CD4-positive, alpha-beta T cell treated with Interferon alpha-2 for 1 hour (primary cell): Measurements from ENCODE around the gene TDRD9.

Source experiments
- DNase-seq, 2 donors: peaks; one replicate each; pipeline ENCODE4 v3.0.0-alpha.2; 2020 to 2022

The TDRD9 gene

DNA sequence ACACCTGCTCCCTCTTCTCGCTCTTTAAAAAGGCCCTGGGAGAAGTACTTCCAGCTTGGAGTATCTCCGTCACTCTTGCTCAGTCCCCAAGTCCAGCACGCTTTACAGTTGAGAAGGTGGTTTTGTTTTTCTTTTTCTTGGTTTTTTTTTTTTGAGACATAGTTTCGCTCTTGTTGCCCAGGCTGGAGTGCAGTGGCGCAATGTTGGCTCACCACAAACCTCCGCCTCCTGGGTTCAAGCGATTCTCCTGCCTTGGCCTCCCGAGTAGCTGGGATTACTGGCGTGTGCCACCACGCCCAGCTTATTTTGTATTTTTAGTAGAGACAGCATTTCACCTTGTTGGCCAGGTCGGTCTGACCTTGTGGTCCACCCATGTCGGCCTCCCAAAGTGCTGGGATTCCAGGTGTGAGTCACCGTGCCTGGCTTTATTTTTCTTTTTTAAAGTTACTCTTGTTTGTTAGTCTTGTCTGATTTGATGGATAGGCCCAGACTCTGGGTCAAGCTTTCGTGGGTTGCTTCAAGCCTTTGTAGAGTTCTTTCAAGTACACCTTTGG is 1.9 kb downstream of the TDRD9 start:
- no peak for DNase-seq

DNA sequence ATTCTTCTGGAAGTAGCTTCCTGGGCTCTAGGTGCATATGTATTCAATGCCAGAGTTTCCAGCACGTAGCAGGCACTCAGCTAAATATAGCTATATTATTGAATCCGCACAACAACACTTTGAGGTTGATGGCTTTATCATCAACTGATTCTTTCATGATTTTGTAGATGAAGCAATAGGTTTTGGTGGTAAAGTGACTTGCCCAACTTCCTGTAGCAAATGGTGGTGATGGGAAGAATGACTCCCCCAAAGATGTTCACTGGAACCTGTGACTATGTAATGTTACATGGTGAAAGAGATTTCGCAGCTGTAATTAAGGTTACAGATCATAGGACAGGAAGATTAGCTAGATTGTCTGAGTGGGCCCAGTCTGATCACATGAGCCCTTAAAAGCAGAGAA is 3.2 kb downstream of the TDRD9 start:
- DNase-seq: no peak

DNA sequence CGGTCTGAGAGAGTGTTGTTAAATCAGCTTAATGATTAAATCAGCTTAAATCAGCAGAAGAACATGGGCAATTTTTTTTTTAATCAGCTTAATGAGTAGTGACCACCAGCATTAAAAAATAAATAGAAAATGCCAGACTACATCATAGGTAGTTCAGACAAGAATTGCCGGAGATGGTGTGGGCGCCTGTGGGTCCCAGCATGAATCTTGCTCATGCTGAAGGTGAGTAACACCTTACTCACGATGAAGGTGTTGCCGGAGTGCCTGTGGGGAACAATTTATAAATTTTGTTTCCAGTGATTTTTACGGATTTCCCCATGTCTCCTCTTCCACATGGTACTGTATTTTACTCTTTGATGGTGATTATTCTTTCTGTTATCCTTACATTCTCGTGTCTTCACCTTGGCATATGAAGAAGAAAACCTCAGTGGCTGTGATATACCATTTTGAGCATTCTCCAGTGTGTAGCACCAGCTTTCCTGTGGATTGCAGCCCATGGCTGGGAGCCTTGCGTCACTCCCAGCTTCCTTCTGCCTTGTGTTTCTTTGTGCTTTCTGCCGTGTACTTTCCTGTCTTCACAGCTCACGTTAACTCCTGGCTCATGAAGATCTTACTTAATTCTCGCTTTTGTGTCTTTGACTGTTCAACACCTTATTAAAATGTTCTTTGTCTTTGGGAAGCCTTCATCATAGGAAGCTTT is 4.7 kb downstream of the TDRD9 start:
- DNase-seq: no peak

- no peak for DNase-seq
Measured at GRCh38 chr14:103935102-103935501, 6.8 kb downstream of the TDRD9 start.

DNA sequence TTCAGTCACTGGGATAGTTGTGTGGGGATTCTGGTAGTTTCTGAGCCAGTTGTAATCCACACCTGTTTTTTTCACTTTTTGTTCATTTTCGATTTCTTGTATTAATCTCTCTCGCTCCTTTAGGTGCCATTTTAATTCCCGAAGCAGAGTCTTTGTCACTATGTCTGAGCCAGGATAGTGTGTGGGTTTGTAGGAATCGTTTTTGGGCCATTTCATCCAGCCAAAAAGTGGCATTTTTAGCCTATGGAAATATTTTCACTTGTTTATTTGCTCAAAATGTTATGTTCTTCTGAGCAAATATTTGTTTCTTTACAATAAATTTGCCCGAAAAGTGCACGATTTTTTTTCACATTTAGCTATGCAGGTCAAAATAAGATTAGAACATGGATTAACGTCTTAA is 13.2 kb downstream of the TDRD9 start:
- no peak for DNase-seq

- no peak for DNase-seq
Measured at GRCh38 chr14:103941973-103942736, 13.9 kb downstream of the TDRD9 start, which contains the start of gene RD3L. TSS of gene RD3L (minus strand) at chr14:103942529. CDS start at chr14:103941695, 834 bp downstream.

- no peak for DNase-seq
Measured at GRCh38 chr14:103943673-103944072, 15.4 kb downstream of the TDRD9 start.

- DNase-seq: no peak
Measured at GRCh38 chr14:103946975-103947374, 18.7 kb downstream of the TDRD9 start.

GRCh38 chr14:103948442-103948841 is 20.2 kb downstream of the TDRD9 start:
- DNase-seq: no peak

- no peak for DNase-seq
Measured at GRCh38 chr14:103949131-103949790, 21.0 kb downstream of the TDRD9 start.

DNA sequence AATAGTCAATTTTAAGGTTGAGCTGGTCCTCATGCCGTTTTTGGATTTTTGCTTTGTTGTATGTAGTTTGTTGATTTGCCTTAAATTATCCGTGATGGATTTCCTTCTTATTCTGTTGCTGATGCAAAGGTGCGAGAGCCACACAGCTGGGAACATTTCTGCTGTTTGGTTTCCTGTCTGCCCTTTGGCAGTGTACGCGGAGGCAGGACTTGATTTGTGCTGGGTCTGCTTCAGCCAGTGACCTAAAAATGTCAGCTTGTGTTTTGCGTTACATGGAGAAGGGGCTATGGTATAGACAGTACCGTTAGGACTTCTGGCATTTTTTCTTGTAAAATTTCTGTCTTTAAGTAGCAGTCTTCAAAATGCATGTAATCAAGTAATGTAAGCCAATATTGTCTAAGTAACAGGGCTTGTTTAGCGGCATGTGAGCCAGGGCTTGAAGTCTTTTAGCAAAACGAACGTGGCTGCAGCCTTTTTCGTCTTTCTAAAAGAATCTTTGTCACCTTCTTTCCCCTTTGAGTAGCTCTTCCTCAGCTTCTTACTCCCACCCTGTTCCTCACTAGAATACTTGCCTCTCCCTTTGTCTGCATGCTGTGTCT is 32.3 kb downstream of the TDRD9 start:
- DNase-seq: no peak

DNA sequence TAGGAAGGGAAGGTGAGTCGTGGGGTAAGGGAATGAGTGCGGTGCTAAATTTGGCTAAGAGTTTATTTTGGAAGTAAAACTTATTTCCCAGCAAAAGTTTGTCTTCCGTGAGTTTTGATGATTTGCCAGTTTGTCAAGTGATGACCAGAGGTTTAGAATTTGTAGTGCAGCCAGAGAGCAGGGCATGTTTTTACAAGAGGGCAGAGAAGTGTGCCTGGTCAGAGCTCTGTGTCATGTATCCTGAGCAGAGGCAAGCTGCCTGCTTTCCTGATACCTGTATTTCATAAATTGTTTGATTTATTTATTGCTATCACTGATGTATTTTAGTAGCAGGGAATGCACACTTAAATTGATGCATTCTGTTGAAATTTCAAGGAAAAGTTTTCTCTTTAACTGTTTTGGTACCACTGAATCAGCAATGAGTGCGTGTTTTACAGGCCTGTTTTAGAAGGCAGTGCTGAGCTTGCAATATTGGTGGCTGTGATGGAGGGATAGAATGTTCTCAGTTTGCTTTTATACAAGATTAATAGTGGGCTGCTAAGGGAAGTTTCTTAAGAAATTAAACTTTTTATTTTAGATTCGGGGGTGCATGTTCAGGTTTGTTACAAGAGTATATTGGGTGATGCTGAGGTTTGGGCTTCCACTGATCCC is 33.8 kb downstream of the TDRD9 start:
- DNase-seq: no peak

DNA sequence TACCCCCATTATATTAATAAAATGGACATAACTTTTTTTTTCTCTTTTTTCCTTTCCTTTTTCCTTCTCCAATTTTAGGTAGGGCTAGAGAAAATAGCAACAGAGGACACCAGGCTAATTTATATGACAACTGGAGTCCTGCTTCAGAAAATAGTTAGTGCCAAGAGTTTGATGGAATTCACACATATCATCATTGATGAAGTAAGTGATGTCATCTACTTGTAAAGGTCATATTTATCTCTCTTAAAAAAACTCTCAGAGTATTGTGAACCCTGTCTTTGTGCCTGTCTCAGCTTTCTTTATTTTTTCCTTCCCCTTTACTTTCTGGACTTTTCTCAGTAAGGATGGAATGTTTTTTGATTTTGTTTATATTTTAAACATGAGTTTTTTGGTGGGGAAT is 38.4 kb downstream of the TDRD9 start:
- no peak for DNase-seq

DNA sequence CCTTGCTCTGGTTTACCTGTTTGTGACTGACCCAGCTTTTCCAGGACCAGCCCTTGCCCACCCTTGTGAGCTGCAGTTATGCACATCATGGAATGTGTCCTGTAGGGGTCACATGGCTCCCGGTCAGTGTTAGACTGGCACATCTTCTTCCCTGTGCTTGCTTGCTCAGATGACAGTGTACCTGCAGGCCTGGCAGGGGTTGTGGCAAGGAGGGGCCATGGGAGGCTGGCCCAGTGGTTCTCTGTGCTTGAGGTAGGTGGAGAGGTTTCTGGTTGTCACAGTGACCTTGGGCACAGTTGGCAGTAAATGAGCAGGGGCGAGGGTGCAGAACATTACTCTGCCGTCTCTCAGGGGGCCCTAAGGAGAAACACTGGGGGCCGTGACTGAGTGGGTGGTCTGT is 41.7 kb downstream of the TDRD9 start:
- no peak for DNase-seq

DNA sequence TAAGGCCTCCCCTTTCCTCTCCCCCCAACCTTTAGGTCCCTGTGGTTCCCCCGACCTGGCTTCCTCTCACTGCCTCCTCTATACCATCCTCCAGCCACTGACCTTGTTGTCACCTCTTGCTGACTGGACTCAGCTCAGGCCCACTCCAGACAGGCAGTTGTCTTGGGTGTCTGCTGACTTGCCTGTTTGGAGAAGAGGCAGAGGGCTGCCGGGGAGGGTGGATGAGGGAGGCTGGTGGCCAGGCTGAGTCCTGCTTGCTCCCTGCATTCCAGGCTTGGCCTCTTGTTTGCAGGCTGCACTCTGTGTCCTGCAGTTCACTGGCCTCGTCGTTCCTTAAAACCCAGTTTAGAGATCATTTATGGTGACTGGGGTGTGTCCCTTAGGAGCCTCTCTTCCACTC is 45.1 kb downstream of the TDRD9 start:
- no peak for DNase-seq

DNA sequence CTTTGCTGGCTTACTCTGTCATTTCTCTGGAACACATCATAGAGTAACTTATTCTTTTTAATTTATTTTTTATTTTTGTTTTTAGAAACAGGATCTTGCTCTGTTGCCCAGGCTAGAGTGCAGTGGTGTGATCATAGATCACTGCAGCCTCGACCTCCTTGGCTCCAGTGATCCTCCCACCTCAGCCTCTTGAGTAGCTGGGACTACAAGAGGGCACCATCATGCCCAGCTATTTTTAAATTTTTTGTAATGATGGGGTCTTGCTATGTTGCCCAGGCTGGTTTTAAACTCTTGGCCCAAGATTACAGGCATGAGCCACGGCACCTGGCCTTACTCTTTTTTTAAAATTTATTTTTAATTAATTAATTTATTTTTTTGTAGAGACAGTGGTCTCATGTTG is 46.3 kb downstream of the TDRD9 start:
- no peak for DNase-seq

GRCh38 chr14:103980623-103981238 is 52.5 kb downstream of the TDRD9 start:
- DNase-seq: peak; percentile 2 to 5

DNA sequence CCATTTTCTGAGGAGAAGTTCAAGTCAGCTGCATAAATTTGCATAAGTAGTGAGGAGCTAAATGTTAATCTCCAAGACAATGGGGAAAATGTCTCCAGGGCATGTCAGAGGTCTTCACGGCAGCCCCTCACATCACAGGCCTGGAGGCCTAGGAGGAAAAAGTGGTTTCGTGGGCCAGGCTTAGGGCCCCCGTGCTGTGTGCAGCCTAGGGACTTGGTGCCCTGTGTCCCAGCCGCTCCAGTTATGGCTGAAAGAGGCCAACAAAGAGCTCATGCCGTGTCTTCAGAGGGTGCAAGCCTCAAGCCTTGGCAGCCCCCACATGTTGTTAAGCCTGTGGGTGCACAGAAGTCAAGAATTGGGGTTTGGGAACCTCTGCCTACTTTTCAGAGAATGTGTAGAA is 55.9 kb downstream of the TDRD9 start:
- DNase-seq: no peak

DNA sequence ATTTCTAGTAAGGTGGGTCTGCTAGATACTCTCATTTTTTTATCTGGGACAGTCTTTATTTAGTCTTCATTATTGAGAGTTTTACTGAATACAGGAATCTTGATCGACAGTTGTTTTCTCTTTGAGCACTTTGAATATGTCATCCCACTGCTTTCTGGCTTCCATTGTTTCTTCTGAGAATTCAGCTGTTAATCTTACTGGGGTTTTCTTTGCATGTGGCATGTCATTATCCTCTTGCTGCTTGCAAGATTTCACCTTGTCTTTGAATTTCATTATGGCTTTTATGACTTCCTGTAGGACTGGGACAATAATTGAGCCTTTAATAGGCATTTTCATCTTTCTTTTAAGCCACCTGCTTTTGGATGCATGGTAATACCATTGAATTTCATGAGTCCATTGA is 60.8 kb downstream of the TDRD9 start:
- DNase-seq: no peak

DNA sequence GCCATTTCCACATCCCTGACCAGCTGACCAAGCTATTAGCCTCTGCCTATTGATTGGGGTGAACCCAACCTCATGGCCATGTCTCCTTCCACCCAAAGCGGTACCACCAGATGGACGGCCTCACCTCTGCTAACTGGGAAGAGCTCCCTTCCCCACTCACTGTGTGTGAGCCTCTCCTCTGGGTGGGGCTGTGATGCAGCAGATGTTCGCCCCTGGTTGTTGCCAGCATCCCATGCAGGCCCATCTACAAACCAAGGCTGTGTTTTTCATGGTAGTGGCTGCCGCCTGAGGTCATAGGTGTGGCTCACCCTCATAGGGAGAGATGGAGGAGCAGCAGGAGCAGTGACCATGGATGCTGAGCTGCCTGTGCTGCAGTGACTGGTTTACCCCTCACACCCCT is 61.7 kb downstream of the TDRD9 start:
- no peak for DNase-seq

- DNase-seq: no peak
Measured at GRCh38 chr14:103994535-103995184, 66.4 kb downstream of the TDRD9 start.

- no peak for DNase-seq
Measured at GRCh38 chr14:103995876-103996275, 67.6 kb downstream of the TDRD9 start.
